BE2C (cell line): ENCODE measurements around the gene STAB1.

Experiments
- DNase-seq: peaks from one replicate; pipeline ENCODE4 v3.0.0-alpha.2; 2020
- H3K27me3 ChIP-seq: fragments of 250-450 bp; sonication (Bioruptor Pico); 2 replicates; pipeline ENCODE4 v1.5.1; 2020; ENCODE audit warnings: mild to moderate bottlenecking
- H3K36me3 ChIP-seq: fragments of 250-450 bp; sonication (Bioruptor Pico); 2 replicates; pipeline ENCODE4 v1.5.1; 2020; ENCODE audit warnings: mild to moderate bottlenecking
- H3K4me1 ChIP-seq: fragments of 250-450 bp; sonication (Bioruptor Pico); 2 replicates; pipeline ENCODE4 v1.5.1; 2020
- H3K4me3 ChIP-seq: 2 replicates; pipeline ENCODE4 v1.5.1; 2011; ENCODE audit warnings: low read depth, low read length
- H3K9me3 ChIP-seq: fragments of 250-450 bp; sonication (Bioruptor Pico); 2 replicates; pipeline ENCODE4 v1.5.1; 2020
- TF ChIP-seq, protein P1 (sequence below): IDR thresholded peaks from 2 replicates; pipeline ENCODE4 v1.5.1; 2012; ENCODE audit warnings: mild to moderate bottlenecking, low read depth, low read length

The STAB1 gene

GRCh38 chr3:52532517-52532837 lies 37.3 kb downstream of the STAB1 start:
- TF ChIP-seq, protein P1, sequence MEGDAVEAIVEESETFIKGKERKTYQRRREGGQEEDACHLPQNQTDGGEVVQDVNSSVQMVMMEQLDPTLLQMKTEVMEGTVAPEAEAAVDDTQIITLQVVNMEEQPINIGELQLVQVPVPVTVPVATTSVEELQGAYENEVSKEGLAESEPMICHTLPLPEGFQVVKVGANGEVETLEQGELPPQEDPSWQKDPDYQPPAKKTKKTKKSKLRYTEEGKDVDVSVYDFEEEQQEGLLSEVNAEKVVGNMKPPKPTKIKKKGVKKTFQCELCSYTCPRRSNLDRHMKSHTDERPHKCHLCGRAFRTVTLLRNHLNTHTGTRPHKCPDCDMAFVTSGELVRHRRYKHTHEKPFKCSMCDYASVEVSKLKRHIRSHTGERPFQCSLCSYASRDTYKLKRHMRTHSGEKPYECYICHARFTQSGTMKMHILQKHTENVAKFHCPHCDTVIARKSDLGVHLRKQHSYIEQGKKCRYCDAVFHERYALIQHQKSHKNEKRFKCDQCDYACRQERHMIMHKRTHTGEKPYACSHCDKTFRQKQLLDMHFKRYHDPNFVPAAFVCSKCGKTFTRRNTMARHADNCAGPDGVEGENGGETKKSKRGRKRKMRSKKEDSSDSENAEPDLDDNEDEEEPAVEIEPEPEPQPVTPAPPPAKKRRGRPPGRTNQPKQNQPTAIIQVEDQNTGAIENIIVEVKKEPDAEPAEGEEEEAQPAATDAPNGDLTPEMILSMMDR, result no peak
- peak; percentile 37 for DNase-seq

DNA sequence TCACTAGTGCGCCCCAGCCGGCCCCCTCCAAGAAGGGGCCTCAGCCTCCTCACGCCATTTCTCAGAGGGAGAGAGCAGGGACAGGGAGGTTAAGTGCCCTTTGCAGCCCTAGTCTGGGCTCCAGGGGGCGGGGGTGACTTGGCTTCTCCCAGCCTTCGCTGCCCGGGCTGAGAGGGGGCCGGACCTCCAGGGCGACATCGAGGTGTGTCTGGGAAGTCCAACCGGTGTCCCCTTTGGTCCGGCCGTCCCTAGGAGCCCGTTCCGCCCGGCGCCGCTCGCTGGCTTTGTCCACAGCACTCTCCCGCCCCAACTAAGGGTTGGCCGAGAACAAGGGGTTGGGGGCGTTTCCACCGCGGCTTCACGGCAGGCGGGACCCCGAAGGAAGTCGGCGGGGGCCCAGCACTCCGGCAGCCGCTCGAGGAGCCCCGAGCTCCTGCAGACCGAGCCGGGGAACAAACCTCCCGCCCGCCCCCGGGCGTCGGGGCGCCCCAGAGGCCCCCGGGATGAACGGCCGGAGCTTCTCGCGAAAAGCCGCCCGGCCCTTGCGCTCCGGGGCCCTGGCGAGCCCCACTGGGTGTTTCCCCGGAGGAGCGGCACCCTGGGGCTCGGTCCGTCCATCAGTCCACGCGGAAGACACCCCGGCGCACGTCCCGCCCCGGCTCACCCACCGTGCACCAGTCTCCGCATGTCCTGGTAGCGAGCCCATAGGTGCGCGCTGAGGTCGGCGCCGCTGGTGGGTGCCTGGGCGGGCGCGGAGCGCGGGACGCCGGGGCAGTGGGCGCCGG lies 37.9 kb downstream of the STAB1 start:
- H3K9me3 ChIP-seq, result no peaks in the 10 kb centered on the region
- DNase-seq, result no peak
- H3K27me3 ChIP-seq, result no peaks in the 10 kb centered on the region
- H3K4me1 ChIP-seq, result peaks cover 22% of the 10 kb centered on the region
- H3K4me3 ChIP-seq, result peak overlapping the region; percentile 72
- TF ChIP-seq, protein P1, result no peak
- H3K36me3 ChIP-seq, result peaks cover 14% of the 10 kb centered on the region

More at GRCh38 chr3:52532517-52532837, 37.3 kb downstream of the STAB1 start:
- Histone ChIP-seq H3K4me1 (peaks cover 22% of the 10 kb centered on the region), H3K27me3 (no peaks in the 10 kb centered on the region), H3K9me3 (no peaks in the 10 kb centered on the region), H3K4me3 (peak overlapping the region; percentile 72), H3K36me3 (peaks cover 19% of the 10 kb centered on the region)

- H3K9me3 ChIP-seq, result no peaks in the 10 kb centered on the region
- TF ChIP-seq, protein P1, result no peak
- H3K36me3 ChIP-seq, result peaks cover 9% of the 10 kb centered on the region
- DNase-seq, result peak; percentile 83
- H3K4me3 ChIP-seq, result peak within 1 kb of the TSS; percentile 72
- peaks cover 22% of the 10 kb centered on the region for H3K4me1 ChIP-seq
- H3K27me3 ChIP-seq, result no peaks in the 10 kb centered on the region
These were observed 38.6 kb downstream of the STAB1 start, which contains the start of gene NT5DC2 for GRCh38 chr3:52533623-52534280. Gene NT5DC2, minus strand, starts transcription at chr3:52533857. Its CDS starts 120 bp downstream, at chr3:52533737.

GRCh38 chr3:52534281-52535183 lies 39.4 kb downstream of the STAB1 start:
- Histone ChIP-seq H3K4me1 (peaks cover 16% of the 10 kb centered on the region), H3K4me3 (peak overlapping the region; percentile 44), H3K36me3 (peaks cover 1% of the 10 kb centered on the region), H3K9me3 (no peaks in the 10 kb centered on the region), H3K27me3 (no peaks in the 10 kb centered on the region)
- DNase-seq, result no peak
- TF ChIP-seq, protein P1, result no peak

DNA sequence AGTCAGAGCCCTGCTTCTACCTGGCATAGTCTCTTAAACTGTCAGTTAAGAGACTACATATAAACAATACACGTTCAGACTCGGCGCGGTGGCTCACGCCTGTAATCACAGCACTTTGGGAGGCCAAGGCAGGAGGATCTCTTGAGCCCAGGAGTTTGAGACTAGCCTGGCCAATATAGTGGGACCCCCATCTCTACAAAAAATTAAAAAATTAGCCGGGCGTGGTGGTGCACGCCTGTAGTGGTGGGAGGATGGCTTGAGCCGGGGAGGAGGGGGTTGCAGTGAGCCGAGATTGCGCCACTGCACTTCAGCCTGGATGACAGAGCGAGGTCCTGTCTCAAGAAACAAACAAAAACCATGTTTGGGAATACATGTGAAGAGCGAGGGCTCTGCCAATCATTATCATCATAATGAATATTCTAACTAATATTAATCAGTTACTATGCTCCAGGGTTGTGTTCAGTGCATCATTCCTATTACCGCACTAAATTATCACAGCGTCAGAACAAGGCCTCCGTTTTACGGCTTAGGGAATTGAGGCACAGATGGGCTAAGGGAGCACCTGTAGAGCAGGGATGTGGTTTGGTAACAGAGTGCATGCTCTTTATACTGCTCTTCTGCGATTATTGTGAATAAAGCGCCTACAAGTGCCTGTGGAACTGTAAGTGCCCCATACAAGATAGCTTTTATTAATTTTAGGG lies 40.4 kb downstream of the STAB1 start:
- TF ChIP-seq, protein P1, result no peak
- no peaks in the 10 kb centered on the region for H3K36me3 ChIP-seq
- peaks cover 8% of the 10 kb centered on the region; the same call in 1 of the 2 replicates for H3K4me1 ChIP-seq
- H3K9me3 ChIP-seq, result no peaks in the 10 kb centered on the region
- DNase-seq, result no peak
- no peaks in the 10 kb centered on the region for H3K27me3 ChIP-seq
- H3K4me3 ChIP-seq, result peak overlapping the region; percentile 27
